MM.1S (cell line): ENCODE results near the gene UGT1A5.
"Not testable (repeated sequence)": the region's sequence is repeated elsewhere in the genome, so short reads cannot be mapped to it uniquely, and the experiment has no call there.

Experiments used
- DNase-seq: peaks from one replicate; pipeline ENCODE4 v3.0.0-alpha.2; 2015
- H2AFZ ChIP-seq: fragments of 300-600 bp; sonication (generic); 2 replicates; pipeline ENCODE4 v1.6.0; 2016; ENCODE audit warnings: antibody characterized with exemption, low read length
- H3F3A ChIP-seq: fragments of 300-600 bp; sonication (generic); 2 replicates; pipeline ENCODE4 v1.6.1; 2016; ENCODE audit warnings: mild to moderate bottlenecking, antibody characterized with exemption, low read length, moderate library complexity, mixed read lengths; ENCODE audit not compliant: insufficient read depth
- H3K27ac ChIP-seq: fragments of 300-600 bp; sonication (generic); 2 replicates; pipeline ENCODE4 v1.5.1; 2016; ENCODE audit warnings: mild to moderate bottlenecking, low read length
- H3K27me3 ChIP-seq: fragments of 300-600 bp; sonication (generic); replicated peaks from 2 replicates; pipeline ENCODE4 v1.6.0; 2016; ENCODE audit warnings: low read length; ENCODE audit not compliant: insufficient read depth
- H3K36me3 ChIP-seq: fragments of 300-600 bp; sonication (generic); replicated peaks from 2 replicates; pipeline ENCODE4 v1.6.1; 2016; ENCODE audit warnings: mild to moderate bottlenecking, low read length, mixed read lengths; ENCODE audit not compliant: insufficient read depth
- H3K4me1 ChIP-seq: fragments of 300-600 bp; sonication (generic); 2 replicates; pipeline ENCODE4 v1.6.1; 2016; ENCODE audit warnings: low read length, mixed read lengths
- H3K4me2 ChIP-seq: fragments of 300-600 bp; sonication (generic); 2 replicates; pipeline ENCODE4 v1.6.0; 2016; ENCODE audit warnings: low read depth, low read length
- H3K4me3 ChIP-seq: fragments of 300-600 bp; sonication (generic); 2 replicates; pipeline ENCODE4 v1.5.1; 2016; ENCODE audit warnings: low read length, mixed read lengths
- H3K79me2 ChIP-seq: fragments of 300-600 bp; sonication (generic); 2 replicates; pipeline ENCODE4 v1.6.1; 2016; ENCODE audit warnings: mixed run types, low read length, mixed read lengths
- H3K9ac ChIP-seq: fragments of 300-600 bp; sonication (generic); 2 replicates; pipeline ENCODE4 v1.6.1; 2016; ENCODE audit warnings: low read length, mixed read lengths
- H3K9me2 ChIP-seq: fragments of 300-600 bp; sonication (generic); replicated peaks from 2 replicates; pipeline ENCODE4 v1.6.1; 2016; ENCODE audit warnings: mild to moderate bottlenecking, low read length, mixed read lengths; ENCODE audit not compliant: insufficient read depth
- H3K9me3 ChIP-seq: fragments of 300-600 bp; sonication (generic); replicated peaks from 2 replicates; pipeline ENCODE4 v1.6.1; 2016; ENCODE audit warnings: mild to moderate bottlenecking, low read length, mixed read lengths; ENCODE audit not compliant: insufficient read depth
- H4K20me1 ChIP-seq: fragments of 300-600 bp; sonication (generic); 2 replicates; pipeline ENCODE4 v1.6.1; 2016; ENCODE audit warnings: mild to moderate bottlenecking, low read length, moderate library complexity, mixed read lengths; ENCODE audit not compliant: insufficient read depth
- EZH2 ChIP-seq: fragments of 300-600 bp; sonication (generic); optimal IDR thresholded peaks from 2 replicates; pipeline ENCODE3; 2017; ENCODE audit warnings: low read depth, mild to moderate bottlenecking, antibody characterized with exemption, low read length, mixed read lengths
- EZH2phosphoT487 ChIP-seq: fragments of 300-600 bp; sonication (generic); IDR thresholded peaks from 2 replicates; pipeline ENCODE4 v1.6.1; 2018; ENCODE audit warnings: antibody characterized with exemption, low read length
- TF ChIP-seq, protein P1 (sequence below): fragments of 300-600 bp; sonication (generic); IDR thresholded peaks from 2 replicates; pipeline ENCODE4 v1.5.1; 2016; ENCODE audit warnings: antibody characterized with exemption, low read length, mixed read lengths

UGT1A5 gene

GRCh38 chr2:233728723-233729301 is 16.1 kb downstream of the UGT1A5 start, which contains the start of gene UGT1A3:
UGT1A3 (plus strand) TSS chr2:233729042; CDS start chr2:233729127, 85 bp downstream.
- Histone ChIP-seq H3K9me2 (no peaks in the 10 kb centered on the region), H3K79me2 (no peaks in the 10 kb centered on the region), H3K4me3 (no peak within 1 kb of the TSS), H3K4me1 (no peaks in the 10 kb centered on the region), H4K20me1 (no peaks in the 10 kb centered on the region), H2AFZ (no peak within 1 kb of the TSS), H3K9me3 (no peaks in the 10 kb centered on the region), H3F3A (no peaks in the 10 kb centered on the region), H3K27ac (no peak within 1 kb of the TSS), H3K27me3 (no peaks in the 10 kb centered on the region), H3K9ac (no peak within 1 kb of the TSS), H3K36me3 (no peaks in the 10 kb centered on the region), H3K4me2 (no peak within 1 kb of the TSS)
- no peak for DNase-seq
- no peak for TF ChIP-seq EZH2
- no peak for TF ChIP-seq EZH2phosphoT487
- TF ChIP-seq, protein P1, sequence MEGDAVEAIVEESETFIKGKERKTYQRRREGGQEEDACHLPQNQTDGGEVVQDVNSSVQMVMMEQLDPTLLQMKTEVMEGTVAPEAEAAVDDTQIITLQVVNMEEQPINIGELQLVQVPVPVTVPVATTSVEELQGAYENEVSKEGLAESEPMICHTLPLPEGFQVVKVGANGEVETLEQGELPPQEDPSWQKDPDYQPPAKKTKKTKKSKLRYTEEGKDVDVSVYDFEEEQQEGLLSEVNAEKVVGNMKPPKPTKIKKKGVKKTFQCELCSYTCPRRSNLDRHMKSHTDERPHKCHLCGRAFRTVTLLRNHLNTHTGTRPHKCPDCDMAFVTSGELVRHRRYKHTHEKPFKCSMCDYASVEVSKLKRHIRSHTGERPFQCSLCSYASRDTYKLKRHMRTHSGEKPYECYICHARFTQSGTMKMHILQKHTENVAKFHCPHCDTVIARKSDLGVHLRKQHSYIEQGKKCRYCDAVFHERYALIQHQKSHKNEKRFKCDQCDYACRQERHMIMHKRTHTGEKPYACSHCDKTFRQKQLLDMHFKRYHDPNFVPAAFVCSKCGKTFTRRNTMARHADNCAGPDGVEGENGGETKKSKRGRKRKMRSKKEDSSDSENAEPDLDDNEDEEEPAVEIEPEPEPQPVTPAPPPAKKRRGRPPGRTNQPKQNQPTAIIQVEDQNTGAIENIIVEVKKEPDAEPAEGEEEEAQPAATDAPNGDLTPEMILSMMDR, result no peak

DNA sequence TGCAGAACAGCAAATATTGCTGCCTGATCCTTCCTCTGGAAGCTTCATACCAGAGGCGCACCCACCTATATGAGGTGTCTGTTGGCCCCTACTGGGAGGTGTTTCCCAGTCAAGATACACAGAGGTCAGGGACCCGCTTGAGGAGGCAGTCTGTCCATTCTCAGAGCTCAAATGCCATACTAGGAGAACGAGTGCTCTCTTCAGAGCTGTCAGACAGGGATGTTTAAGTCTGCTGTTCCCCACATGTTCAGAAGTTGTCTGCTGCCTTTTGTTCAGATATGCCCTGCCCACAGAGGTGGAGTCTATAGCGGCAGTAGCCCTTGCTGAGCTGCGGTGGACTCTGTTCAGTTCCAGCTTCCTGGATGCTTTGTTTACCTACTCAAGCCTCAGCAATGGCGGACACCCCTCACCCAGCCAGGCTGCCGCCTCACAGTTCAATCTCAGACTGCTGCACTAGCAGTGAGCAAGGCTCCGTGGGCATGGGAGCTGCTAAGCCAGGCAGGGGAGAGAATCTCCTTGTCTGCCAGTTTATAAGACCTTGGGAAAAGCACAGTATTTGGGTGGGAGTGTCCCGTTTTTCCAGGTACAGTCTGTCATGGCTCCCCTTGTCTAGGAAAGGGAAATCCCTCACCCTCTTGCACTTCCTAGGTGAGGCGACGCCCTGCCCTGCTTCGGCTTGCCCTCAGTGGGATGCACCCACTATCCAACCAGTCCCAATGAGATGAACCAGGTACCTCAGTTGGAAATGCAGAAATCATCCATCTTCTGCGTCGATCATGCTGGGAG is 24.4 kb downstream of the UGT1A5 start:
- not testable (repeated sequence) for H3K9me3 ChIP-seq

DNA sequence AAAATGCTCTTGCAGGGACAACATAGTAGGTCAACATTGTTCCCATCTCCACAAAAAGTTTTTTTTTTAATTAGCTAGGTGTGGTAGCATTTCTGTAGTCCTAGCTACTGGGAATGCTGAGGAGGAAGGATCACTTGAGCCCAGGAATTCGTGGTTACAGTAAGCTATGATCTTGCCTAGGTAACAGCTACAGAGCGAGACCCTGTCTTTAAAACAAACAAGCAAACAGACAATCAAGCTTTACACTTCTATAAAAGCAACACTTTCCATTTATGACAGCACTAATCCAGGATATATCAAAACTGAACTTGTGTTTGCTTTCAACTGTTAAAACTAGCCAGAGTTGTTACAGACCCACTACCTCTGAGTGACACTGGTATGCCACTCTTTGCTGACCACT is 28.2 kb downstream of the UGT1A5 start:
- no peak for DNase-seq
- no peaks in the 10 kb centered on the region for H3K9me3 ChIP-seq

More for the DNA sequence above, 24.4 kb downstream of the UGT1A5 start:
- not testable (repeated sequence) for H3F3A ChIP-seq, H2AFZ ChIP-seq, H3K4me2 ChIP-seq, H3K79me2 ChIP-seq, H3K27ac ChIP-seq, H3K36me3 ChIP-seq, H3K4me3 ChIP-seq, H3K4me1 ChIP-seq, H4K20me1 ChIP-seq, DNase-seq, H3K9me2 ChIP-seq, H3K27me3 ChIP-seq, H3K9ac ChIP-seq

More for the DNA sequence above, 28.2 kb downstream of the UGT1A5 start:
- no peak overlapping the region for H3K4me2 ChIP-seq
- H3K27me3 ChIP-seq, result no peaks in the 10 kb centered on the region
- H3K4me3 ChIP-seq, result no peak overlapping the region
- H3K27ac ChIP-seq, result no peak overlapping the region
- H2AFZ ChIP-seq, result no peak overlapping the region
- no peaks in the 10 kb centered on the region for H3F3A ChIP-seq
- H3K4me1 ChIP-seq, result no peaks in the 10 kb centered on the region
- no peaks in the 10 kb centered on the region for H3K9me2 ChIP-seq
- no peaks in the 10 kb centered on the region for H3K36me3 ChIP-seq
- H3K79me2 ChIP-seq, result no peaks in the 10 kb centered on the region
- no peak overlapping the region for H3K9ac ChIP-seq
- no peaks in the 10 kb centered on the region for H4K20me1 ChIP-seq
- no peak for TF ChIP-seq EZH2phosphoT487
- TF ChIP-seq, protein P1, result no peak
- TF ChIP-seq EZH2, result no peak
